Thyroid gland (tissue), 4 donors: ENCODE measurements around the gene MYLK3. TPM values are rescaled to one million over a fixed set of nuclear protein-coding genes. Genes with fewer than 3 reads are reported as not detected.
"Not testable (repeated sequence)": the region's sequence is repeated elsewhere in the genome, so short reads cannot be mapped to it uniquely, and the experiment has no call there.

ENCODE experiments used
- DNase-seq, 2 donors: peaks; one replicate each; pipeline ENCODE4 v3.0.0-alpha.2; 2019
- H3K27ac ChIP-seq, 3 donors: fragments of 200-600 bp; sonication (generic); 1 replicate in 2 of 3; 2 replicates in 1 of 3; pipeline ENCODE4 v1.5.1; 2016 to 2019; ENCODE audit warnings: mild to moderate bottlenecking in 1 of 3, moderate library complexity in 1 of 3
- H3K27me3 ChIP-seq: fragments of 200-600 bp; sonication (generic); one replicate; pipeline ENCODE4 v1.5.1; 2019
- H3K36me3 ChIP-seq, 2 donors: fragments of 200-600 bp; sonication (generic); one replicate each; pipeline ENCODE4 v1.5.1; 2016 to 2019
- H3K4me1 ChIP-seq, 2 donors: fragments of 200-600 bp; sonication (generic); one replicate each; pipeline ENCODE4 v1.5.1; 2017 to 2019
- H3K4me3 ChIP-seq, 3 donors: fragments of 200-600 bp; sonication (generic); replicated peaks in 1 of 3; 1 replicate in 2 of 3; 2 replicates in 1 of 3; pipeline ENCODE4 v1.5.1; 2016; ENCODE audit warnings: mild to moderate bottlenecking in 1 of 3
- H3K9me3 ChIP-seq: fragments of 200-600 bp; sonication (generic); one replicate; pipeline ENCODE4 v1.5.1; 2017
- POLR2A ChIP-seq, 2 donors: fragments of 450-650 bp; IDR thresholded peaks; one replicate each; pipeline ENCODE4 v1.6.1; 2017; ENCODE audit warnings: antibody characterized with exemption in 2 of 2, mild to moderate bottlenecking in 2 of 2, moderate library complexity in 1 of 2
- WGBS, 2 donors: methylation state at CpG; one replicate each; pipeline ENCODE4 v1.1.5; 2017; 5-methylcytosine and 5-hydroxymethylcytosine counted together
- intact Hi-C: fragments of 100-400 bp; cut with DNase I; formaldehyde crosslinking; loops from one replicate; pipeline ENCODE4 v1.15.1; 2023
- total RNA-seq, 4 donors: library from RNA; depleted of rRNA; stranded (reverse); fragments of >200 nt; gene quantifications; one replicate each; pipeline ENCODE4 v1.2.3, GENCODE V29; 2016
- TF ChIP-seq, protein P1 (sequence below), 6 experiments: fragments of 200-600 bp in 3 of 6; fragments of 450-650 bp in 3 of 6; sonication (generic) in 3 of 6; IDR thresholded peaks; one replicate each; pipeline ENCODE4 v1.5.1; 2016 to 2019; ENCODE audit warnings: antibody characterized with exemption in 6 of 6, mild to moderate bottlenecking in 2 of 6, inconsistent platforms in 1 of 6, moderate library complexity in 1 of 6

Gene MYLK3
- total RNA-seq, 4 donors from 2014 or later: 0.10 to 0.27 (median 0.11) TPM; not detected in 1

DNA sequence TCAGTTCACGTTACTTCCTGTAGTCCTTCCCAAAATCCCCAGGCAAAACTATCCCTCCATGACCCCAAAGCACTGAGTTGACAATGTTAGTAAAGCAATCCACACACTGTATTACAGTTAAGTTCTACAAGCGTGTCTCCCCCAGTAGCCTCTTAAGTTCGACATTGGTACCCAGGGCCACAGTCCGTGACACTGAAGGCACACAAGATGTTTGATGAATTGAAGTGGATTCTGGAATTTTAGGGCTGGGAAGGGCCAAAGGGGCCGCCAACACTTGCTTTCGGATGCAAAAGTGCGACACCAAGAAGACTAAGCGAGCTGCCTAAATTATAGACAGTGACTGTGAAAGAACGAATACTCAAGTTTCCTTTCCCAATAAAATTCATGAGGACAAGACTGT, 60.7 kb downstream of the MYLK3 start:
- Histone ChIP-seq H3K27me3 (no peaks in the 10 kb centered on the region), H3K9me3 (no peaks in the 10 kb centered on the region), H3K4me1 (peaks cover 20 to 23% of the 10 kb centered on the region in 2 donors), H3K27ac (no peak overlapping the region), H3K4me3 (peak overlapping the region in 1 of 3 donors; percentile 89), H3K36me3 (no peaks in the 10 kb centered on the region)
- 67 to 73% methylated on average over 9 of the region's 9 CpGs for WGBS, 2 donors
- DNase-seq: no peak
- TF ChIP-seq, protein P1, sequence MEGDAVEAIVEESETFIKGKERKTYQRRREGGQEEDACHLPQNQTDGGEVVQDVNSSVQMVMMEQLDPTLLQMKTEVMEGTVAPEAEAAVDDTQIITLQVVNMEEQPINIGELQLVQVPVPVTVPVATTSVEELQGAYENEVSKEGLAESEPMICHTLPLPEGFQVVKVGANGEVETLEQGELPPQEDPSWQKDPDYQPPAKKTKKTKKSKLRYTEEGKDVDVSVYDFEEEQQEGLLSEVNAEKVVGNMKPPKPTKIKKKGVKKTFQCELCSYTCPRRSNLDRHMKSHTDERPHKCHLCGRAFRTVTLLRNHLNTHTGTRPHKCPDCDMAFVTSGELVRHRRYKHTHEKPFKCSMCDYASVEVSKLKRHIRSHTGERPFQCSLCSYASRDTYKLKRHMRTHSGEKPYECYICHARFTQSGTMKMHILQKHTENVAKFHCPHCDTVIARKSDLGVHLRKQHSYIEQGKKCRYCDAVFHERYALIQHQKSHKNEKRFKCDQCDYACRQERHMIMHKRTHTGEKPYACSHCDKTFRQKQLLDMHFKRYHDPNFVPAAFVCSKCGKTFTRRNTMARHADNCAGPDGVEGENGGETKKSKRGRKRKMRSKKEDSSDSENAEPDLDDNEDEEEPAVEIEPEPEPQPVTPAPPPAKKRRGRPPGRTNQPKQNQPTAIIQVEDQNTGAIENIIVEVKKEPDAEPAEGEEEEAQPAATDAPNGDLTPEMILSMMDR (IDR thresholded peaks at IDR 0.05): no peak
- no peak for TF ChIP-seq POLR2A (IDR thresholded peaks at IDR 0.05)
- intact Hi-C loops: no loop called here

GRCh38 chr16:46686815-46687473, 61.2 kb downstream of the MYLK3 start:
- Histone ChIP-seq H3K4me3 (no peak overlapping the region), H3K4me1 (peaks cover 20 to 23% of the 10 kb centered on the region in 2 donors), H3K27me3 (no peaks in the 10 kb centered on the region), H3K27ac (no peak overlapping the region), H3K36me3 (no peaks in the 10 kb centered on the region), H3K9me3 (no peaks in the 10 kb centered on the region)
- DNase-seq: no peak
- intact Hi-C loops: no loop called here
- 57 to 58% methylated on average over 5 of the region's 5 CpGs for WGBS, 2 donors
- no peak for TF ChIP-seq POLR2A (IDR thresholded peaks at IDR 0.05)
- TF ChIP-seq, protein P1 (IDR thresholded peaks at IDR 0.05): no peak

DNA sequence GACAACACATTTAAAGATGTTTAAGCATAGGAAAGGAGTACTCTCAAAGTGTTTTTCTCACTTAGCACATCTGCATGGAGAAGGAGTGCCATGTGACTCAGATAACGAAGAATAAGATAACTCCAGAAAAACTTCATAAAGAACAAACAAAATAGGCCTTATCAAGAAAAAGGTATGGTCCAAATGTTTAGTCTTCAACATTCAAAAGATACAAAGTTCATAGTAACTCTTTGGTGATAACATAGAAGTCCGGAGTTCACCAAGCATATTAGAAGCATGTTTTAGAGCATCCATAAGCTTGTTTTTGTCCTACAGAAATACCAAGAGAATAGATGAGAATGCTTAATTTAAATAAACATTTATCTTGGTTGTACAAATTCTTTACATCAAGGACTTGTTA, 66.3 kb downstream of the MYLK3 start:
- DNase-seq, H3K4me3 ChIP-seq, intact Hi-C loops, H3K27me3 ChIP-seq, H3K9me3 ChIP-seq, H3K27ac ChIP-seq, H3K4me1 ChIP-seq: not testable (repeated sequence)
- 90 to 91% methylated on average over 2 of the region's 2 CpGs for WGBS, 2 donors
- peaks cover 5 to 18% of the 10 kb centered on the region in 2 donors for H3K36me3 ChIP-seq

DNA sequence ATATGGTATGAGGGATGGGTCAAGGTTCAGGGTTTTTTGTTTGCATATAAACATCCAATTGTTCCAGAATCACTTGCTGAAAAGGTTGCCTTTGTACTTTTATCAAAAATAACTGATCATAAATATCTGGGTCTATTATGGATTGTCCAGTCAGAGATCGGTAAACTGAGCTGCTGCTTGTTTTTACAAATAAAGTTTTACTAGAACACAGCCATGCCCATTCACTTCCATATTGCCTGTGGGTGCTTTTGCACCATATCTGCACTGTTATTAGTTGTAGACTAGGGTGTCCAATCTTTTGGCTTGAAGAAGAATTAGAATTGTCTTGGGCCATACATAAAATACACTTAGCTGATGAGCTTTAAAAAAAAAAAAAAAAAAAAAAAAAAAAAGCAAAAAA, 70.2 kb downstream of the MYLK3 start:
- H3K27ac ChIP-seq, H3K4me3 ChIP-seq, intact Hi-C loops, H3K27me3 ChIP-seq, H3K4me1 ChIP-seq, H3K9me3 ChIP-seq, DNase-seq: not testable (repeated sequence)
- peaks cover 25 to 32% of the 10 kb centered on the region in 2 donors for H3K36me3 ChIP-seq
- 91 to 100% methylated on average over 1 of the region's 1 CpG for WGBS, 2 donors

DNA sequence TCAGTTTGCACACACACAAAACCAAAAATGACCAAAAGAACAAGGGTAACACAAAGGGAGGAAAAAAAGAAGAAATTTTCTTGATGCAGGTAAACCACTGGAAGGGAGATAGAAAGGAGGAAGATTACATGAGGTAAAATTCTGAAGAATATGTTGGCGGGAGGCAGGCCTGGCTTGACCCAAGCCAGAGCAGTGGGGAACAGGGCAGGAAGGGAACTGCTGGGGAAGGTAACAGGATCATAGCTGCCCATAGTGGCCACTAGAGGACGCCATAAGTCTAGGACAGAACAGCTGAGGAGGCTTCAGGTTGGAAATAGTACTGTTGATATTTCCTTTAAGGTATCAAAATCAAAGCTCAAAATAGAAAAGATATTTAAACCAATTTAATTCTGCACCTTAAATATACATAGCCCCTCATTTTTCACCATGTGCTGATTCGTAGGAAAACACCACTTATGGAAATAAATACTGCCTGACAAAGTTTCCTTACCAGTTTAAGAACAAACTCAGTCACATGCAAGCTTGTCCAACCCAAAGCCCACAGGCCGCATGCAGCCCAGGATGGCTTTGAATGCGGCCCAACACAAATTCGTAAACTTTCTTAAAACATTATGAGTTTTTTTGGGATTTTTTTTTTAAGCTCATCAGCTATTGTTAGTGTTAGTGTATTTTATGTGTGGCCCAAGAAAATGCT, 74.7 kb downstream of the MYLK3 start:
- Histone ChIP-seq H3K9me3 (no peaks in the 10 kb centered on the region), H3K4me3 (no peak overlapping the region), H3K4me1 (no peaks in the 10 kb centered on the region), H3K27me3 (no peaks in the 10 kb centered on the region), H3K27ac (no peak overlapping the region), H3K36me3 (peaks cover 37 to 59% of the 10 kb centered on the region in 2 donors)
- TF ChIP-seq POLR2A (IDR thresholded peaks at IDR 0.05): no peak
- TF ChIP-seq, protein P1 (IDR thresholded peaks at IDR 0.05): peak; percentile 29 to 68 (median 48)
- WGBS, 2 donors: 76 to 77% methylated on average over 6 of the region's 6 CpGs
- intact Hi-C loops: no loop called here
- peak; percentile 8 to 13 for DNase-seq

- Histone ChIP-seq H3K27me3 (no peaks in the 10 kb centered on the region), H3K4me3 (no peak overlapping the region), H3K4me1 (no peaks in the 10 kb centered on the region), H3K27ac (no peak overlapping the region), H3K36me3 (peaks cover 38 to 39% of the 10 kb centered on the region in 2 donors), H3K9me3 (no peaks in the 10 kb centered on the region)
- intact Hi-C loops: no loop called here
- DNase-seq: no peak
- 71 to 73% methylated on average over 4 of the region's 4 CpGs for WGBS, 2 donors
- TF ChIP-seq, protein P1 (IDR thresholded peaks at IDR 0.05): no peak
- TF ChIP-seq POLR2A (IDR thresholded peaks at IDR 0.05): no peak
Observed at GRCh38 chr16:46662123-46662522, 86.0 kb downstream of the MYLK3 start.
